Caco-2 (cell line): ENCODE results near the gene TRPM2. TPM values are rescaled to one million over a fixed set of nuclear protein-coding genes. Genes with fewer than 3 reads are reported as not detected.

Source experiments
- BruUV-seq: library from RNA; stranded (reverse); fragments of 400-500 nt; replicated peaks from 2 replicates; lab custom pipeline; 2021; lab: Mats Ljungman, UMichigan
- CTCF ChIA-PET: fragments of 300-600 bp; sonication (Branson Sonifier 250); formaldehyde crosslinking; loops from one replicate; lab custom pipeline; 2022; ENCODE audit warnings: antibody characterized with exemption; lab: Charles Lee
- POLR2A ChIA-PET: fragments of 300-600 bp; sonication (Branson Sonifier 250); formaldehyde crosslinking; loops from one replicate; lab custom pipeline; 2022; ENCODE audit warnings: antibody characterized with exemption; lab: Charles Lee
- DNase-seq, 2 experiments: peaks; one replicate each; pipeline versions ENCODE4 v3.0.0 to v3.0.0-alpha.2; 2020 to 2022
- H3K27me3 ChIP-seq: replicated peaks from 2 replicates; pipeline ENCODE4 v1.6.0; 2011; ENCODE audit warnings: low read length; ENCODE audit not compliant: control insufficient read depth, insufficient read depth
- H3K36me3 ChIP-seq: 2 replicates; pipeline ENCODE4 v1.5.1; 2011; ENCODE audit warnings: low read length; ENCODE audit not compliant: control insufficient read depth, insufficient read depth
- H3K4me1 ChIP-seq: fragments of 250-450 bp; sonication (Bioruptor Pico); 2 replicates; pipeline ENCODE4 v1.5.1; 2020; ENCODE audit warnings: mild to moderate bottlenecking
- H3K4me3 ChIP-seq: 2 replicates; pipeline ENCODE4 v1.5.1; 2011; ENCODE audit warnings: low read depth, mild to moderate bottlenecking, control low read depth, low read length
- H3K9me3 ChIP-seq: fragments of 250-450 bp; sonication (Bioruptor Pico); 2 replicates; pipeline ENCODE4 v1.5.1; 2020; ENCODE audit warnings: mild to moderate bottlenecking, moderate library complexity
- H3K27ac Mint-ChIP-seq: one replicate; pipeline ENCODE4 v1.8.0; 2022; ENCODE audit warnings: mixed read lengths; ENCODE audit not compliant: unreplicated experiment
- H3K27me3 Mint-ChIP-seq: one replicate; pipeline ENCODE4 v1.8.0; 2022; ENCODE audit warnings: mixed read lengths; ENCODE audit not compliant: insufficient read depth, unreplicated experiment
- H3K36me3 Mint-ChIP-seq: one replicate; pipeline ENCODE4 v1.8.0; 2022; ENCODE audit warnings: mild to moderate bottlenecking, mixed read lengths; ENCODE audit not compliant: insufficient read depth, unreplicated experiment
- H3K4me1 Mint-ChIP-seq: one replicate; pipeline ENCODE4 v1.8.0; 2022; ENCODE audit warnings: low read depth, mixed read lengths; ENCODE audit not compliant: unreplicated experiment
- H3K4me3 Mint-ChIP-seq: one replicate; pipeline ENCODE4 v1.8.0; 2022; ENCODE audit warnings: mild to moderate bottlenecking, moderate library complexity, mixed read lengths; ENCODE audit not compliant: unreplicated experiment
- H3K9me3 Mint-ChIP-seq: one replicate; pipeline ENCODE4 v1.8.0; 2022; ENCODE audit warnings: mixed read lengths; ENCODE audit not compliant: unreplicated experiment
- CTCF ChIP-seq, 2 experiments: fragments of 200-600 bp in 1 of 2; IDR thresholded peaks; 1 replicate in 1 of 2; 2 replicates in 1 of 2; pipeline versions ENCODE4 v1.5.1 to v1.8.0; 2011 to 2022; ENCODE audit warnings: antibody characterized with exemption in 1 of 2, control low read depth in 1 of 2, inconsistent platforms in 1 of 2, low read depth in 1 of 2, low read length in 1 of 2, mild to moderate bottlenecking in 1 of 2, moderate library complexity in 1 of 2; ENCODE audit not compliant: insufficient read depth in 1 of 2, severe bottlenecking in 1 of 2, unreplicated experiment in 1 of 2
- intact Hi-C: fragments of 100-400 bp; cut with micrococcal nuclease; formaldehyde crosslinking; loops from one replicate; pipeline ENCODE4 v1.10.0; 2022; ENCODE audit not compliant: unreplicated experiment
- total RNA-seq: library from RNA; stranded (reverse); gene quantifications from 2 replicates; pipeline ENCODE4 v1.2.3, GENCODE V29; 2022

The TRPM2 gene
- total RNA-seq, 1 experiment from 2014 or later = 0.20 TPM

- H3K36me3 Mint-ChIP-seq = no peaks in the 10 kb centered on the region
- no peaks in the 10 kb centered on the region for H3K4me1 Mint-ChIP-seq
- no TSS peak for BruUV-seq
- intact Hi-C loops = no loop called here
- no peaks in the 10 kb centered on the region for H3K27me3 ChIP-seq
- no peaks in the 10 kb centered on the region; the same call in 1 of the 2 replicates for H3K9me3 ChIP-seq
- no peaks in the 10 kb centered on the region for H3K27me3 Mint-ChIP-seq
- no peaks in the 10 kb centered on the region for H3K36me3 ChIP-seq
- H3K27ac Mint-ChIP-seq = no peak overlapping the region
- POLR2A ChIA-PET = no interaction called here
- peaks cover 12% of the 10 kb centered on the region for H3K9me3 Mint-ChIP-seq
- no peak overlapping the region for H3K4me3 ChIP-seq
- DNase-seq = peak in 1 of 2 experiments; percentile 22
- no peak for TF ChIP-seq CTCF (IDR thresholded peaks at IDR 0.05; ENCODE audit: insufficient read depth in 1 of 2, low read depth in 1 of 2, low read length in 1 of 2, severe bottlenecking in 1 of 2, unreplicated experiment in 1 of 2)
- CTCF ChIA-PET = no interaction called here
- H3K4me3 Mint-ChIP-seq = no peak overlapping the region
- no peaks in the 10 kb centered on the region for H3K4me1 ChIP-seq
Observed at GRCh38 chr21:44418108-44418875, 64.9 kb downstream of the TRPM2 start.

- Mint-ChIP-seq H3K27me3 (no peaks in the 10 kb centered on the region), H3K27ac (no peak overlapping the region), H3K4me3 (no peak overlapping the region), H3K9me3 (peaks cover 12% of the 10 kb centered on the region), H3K4me1 (no peaks in the 10 kb centered on the region), H3K36me3 (no peaks in the 10 kb centered on the region)
- no peaks in the 10 kb centered on the region for H3K4me1 ChIP-seq
- ChIA-PET CTCF (no interaction called here), POLR2A (no interaction called here)
- DNase-seq = no peak
- no peak overlapping the region for H3K4me3 ChIP-seq
- no peaks in the 10 kb centered on the region for H3K36me3 ChIP-seq
- BruUV-seq = no TSS peak
- H3K27me3 ChIP-seq = no peaks in the 10 kb centered on the region
- no peak for TF ChIP-seq CTCF (IDR thresholded peaks at IDR 0.05; ENCODE audit: insufficient read depth in 1 of 2, low read depth in 1 of 2, low read length in 1 of 2, severe bottlenecking in 1 of 2, unreplicated experiment in 1 of 2)
- intact Hi-C loops = no loop called here
- H3K9me3 ChIP-seq = no peaks in the 10 kb centered on the region; the same call in 1 of the 2 replicates
Observed at GRCh38 chr21:44418876-44419230, 65.4 kb downstream of the TRPM2 start.

- Mint-ChIP-seq H3K27ac (no peak overlapping the region), H3K4me1 (no peaks in the 10 kb centered on the region), H3K36me3 (no peaks in the 10 kb centered on the region), H3K27me3 (no peaks in the 10 kb centered on the region), H3K4me3 (no peak overlapping the region), H3K9me3 (peaks cover 12% of the 10 kb centered on the region)
- H3K9me3 ChIP-seq = no peaks in the 10 kb centered on the region; the same call in 1 of the 2 replicates
- H3K4me3 ChIP-seq = no peak overlapping the region
- ChIA-PET POLR2A (no interaction called here), CTCF (no interaction called here)
- intact Hi-C loops = no loop called here
- H3K4me1 ChIP-seq = no peaks in the 10 kb centered on the region
- DNase-seq = no peak
- no peaks in the 10 kb centered on the region for H3K27me3 ChIP-seq
- no TSS peak for BruUV-seq
- TF ChIP-seq CTCF (IDR thresholded peaks at IDR 0.05; ENCODE audit: insufficient read depth in 1 of 2, low read depth in 1 of 2, low read length in 1 of 2, severe bottlenecking in 1 of 2, unreplicated experiment in 1 of 2) = no peak
- no peaks in the 10 kb centered on the region for H3K36me3 ChIP-seq
Observed at GRCh38 chr21:44419679-44420078, 66.3 kb downstream of the TRPM2 start.
